Prostate gland (tissue), 2 donors: ENCODE results near the gene SSH2. TPM values are rescaled to one million over a fixed set of nuclear protein-coding genes. Genes with fewer than 3 reads are reported as not detected.

ENCODE experiments used
- DNase-seq: peaks from one replicate; pipeline ENCODE4 v3.0.0-alpha.2; 2019; ENCODE audit warnings: low spot score
- H3K27ac ChIP-seq, 2 donors: fragments of 200-600 bp; sonication (generic); 2 replicates each; pipeline ENCODE4 v1.5.1; 2017 to 2019
- H3K27me3 ChIP-seq: fragments of 200-600 bp; sonication (generic); replicated peaks from 2 replicates; pipeline ENCODE4 v1.5.1; 2019; ENCODE audit not compliant: insufficient read depth
- H3K36me3 ChIP-seq, 2 donors: fragments of 200-600 bp; sonication (generic); 1 replicate in 1 of 2; 2 replicates in 1 of 2; pipeline versions ENCODE4 v1.5.1 to v1.8.1; 2017 to 2019
- H3K4me1 ChIP-seq: fragments of 200-600 bp; sonication (generic); replicated peaks from 2 replicates; pipeline ENCODE4 v1.5.1; 2019
- H3K4me3 ChIP-seq, 2 donors: fragments of 200-600 bp; sonication (generic); 2 replicates each; pipeline ENCODE4 v1.5.1; 2017 to 2019
- H3K9me3 ChIP-seq: fragments of 200-600 bp; sonication (generic); 2 replicates; pipeline ENCODE4 v1.5.1; 2017
- POLR2A ChIP-seq: fragments of 450-650 bp; IDR thresholded peaks from one replicate; pipeline ENCODE4 v1.6.1; 2016; ENCODE audit warnings: antibody characterized with exemption, mild to moderate bottlenecking
- POLR2AphosphoS5 ChIP-seq: sonication (generic); formaldehyde crosslinking; IDR thresholded peaks from one replicate; pipeline ENCODE4 v1.6.1; 2017; ENCODE audit warnings: antibody characterized with exemption
- WGBS: methylation state at CpG from one replicate; pipeline ENCODE4 v1.1.5; 2018; 5-methylcytosine and 5-hydroxymethylcytosine counted together
- intact Hi-C: fragments of 100-400 bp; cut with DNase I; formaldehyde crosslinking; loops from one replicate; pipeline ENCODE4 v1.14.2; 2022
- total RNA-seq, 2 donors: library from RNA; depleted of rRNA; stranded (reverse); fragments of >200 nt; gene quantifications; one replicate each; pipeline ENCODE4 v1.1.0, GENCODE V29; 2016
- TF ChIP-seq, protein P1 (sequence below), 4 experiments: fragments of 200-600 bp in 2 of 4; fragments of 450-650 bp in 2 of 4; sonication (generic) in 2 of 4; IDR thresholded peaks; 1 replicate in 3 of 4; 2 replicates in 1 of 4; pipeline ENCODE4 v1.5.1; 2016 to 2019; ENCODE audit warnings: antibody characterized with exemption in 4 of 4, mild to moderate bottlenecking in 2 of 4, moderate library complexity in 2 of 4

The SSH2 gene
- total RNA-seq, 2 donors from 2014 or later, result 10.1 to 27.5 TPM

DNA sequence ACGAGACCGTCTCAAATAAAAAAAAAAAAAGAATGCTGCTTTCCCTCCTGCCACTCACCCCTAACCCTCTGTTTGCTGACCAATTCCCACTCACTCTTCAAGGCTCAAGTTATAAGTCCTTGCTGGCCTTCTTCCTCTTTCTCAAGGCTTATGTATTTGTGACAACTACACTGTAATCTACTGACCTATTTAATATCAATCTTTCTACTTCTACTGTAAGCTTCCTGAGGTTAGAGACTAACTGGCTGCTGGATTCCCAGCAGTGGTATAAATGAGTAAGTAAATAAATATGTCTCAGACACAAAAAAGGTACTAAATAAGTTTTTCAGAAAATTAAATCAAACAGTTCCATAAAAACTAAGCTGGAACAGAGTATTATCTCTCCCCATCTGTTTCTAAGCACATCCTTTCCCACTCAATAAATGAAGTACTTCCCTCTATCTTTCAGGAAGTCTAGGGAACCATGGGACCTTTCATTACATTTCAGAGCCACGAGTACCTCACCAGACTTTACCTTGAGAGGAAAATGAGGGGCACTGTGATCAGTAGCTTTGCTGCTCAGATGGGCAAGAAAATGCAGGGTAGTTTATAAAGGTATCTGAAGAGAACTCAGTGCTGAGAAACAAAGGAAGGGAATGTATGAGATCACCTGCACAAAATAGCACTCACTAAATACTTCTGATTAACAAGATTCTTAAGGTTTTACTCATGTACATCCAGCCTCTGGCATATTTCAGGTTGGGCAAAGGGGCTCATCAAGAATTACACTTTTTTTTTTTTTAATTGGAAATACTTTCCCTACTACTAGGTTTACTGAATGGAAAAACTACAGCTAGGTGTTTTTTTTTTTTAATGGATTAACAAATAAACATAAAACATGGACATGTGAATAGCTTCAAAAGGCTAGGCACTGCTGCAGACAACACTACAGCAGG, 10.8 kb downstream of the SSH2 start:
- no peaks in the 10 kb centered on the region for H3K27me3 ChIP-seq
- no peaks in the 10 kb centered on the region for H3K36me3 ChIP-seq
- TF ChIP-seq, protein P1, sequence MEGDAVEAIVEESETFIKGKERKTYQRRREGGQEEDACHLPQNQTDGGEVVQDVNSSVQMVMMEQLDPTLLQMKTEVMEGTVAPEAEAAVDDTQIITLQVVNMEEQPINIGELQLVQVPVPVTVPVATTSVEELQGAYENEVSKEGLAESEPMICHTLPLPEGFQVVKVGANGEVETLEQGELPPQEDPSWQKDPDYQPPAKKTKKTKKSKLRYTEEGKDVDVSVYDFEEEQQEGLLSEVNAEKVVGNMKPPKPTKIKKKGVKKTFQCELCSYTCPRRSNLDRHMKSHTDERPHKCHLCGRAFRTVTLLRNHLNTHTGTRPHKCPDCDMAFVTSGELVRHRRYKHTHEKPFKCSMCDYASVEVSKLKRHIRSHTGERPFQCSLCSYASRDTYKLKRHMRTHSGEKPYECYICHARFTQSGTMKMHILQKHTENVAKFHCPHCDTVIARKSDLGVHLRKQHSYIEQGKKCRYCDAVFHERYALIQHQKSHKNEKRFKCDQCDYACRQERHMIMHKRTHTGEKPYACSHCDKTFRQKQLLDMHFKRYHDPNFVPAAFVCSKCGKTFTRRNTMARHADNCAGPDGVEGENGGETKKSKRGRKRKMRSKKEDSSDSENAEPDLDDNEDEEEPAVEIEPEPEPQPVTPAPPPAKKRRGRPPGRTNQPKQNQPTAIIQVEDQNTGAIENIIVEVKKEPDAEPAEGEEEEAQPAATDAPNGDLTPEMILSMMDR (IDR thresholded peaks at IDR 0.05), result no peak
- no peak overlapping the region for H3K27ac ChIP-seq
- H3K4me3 ChIP-seq, result no peak overlapping the region
- H3K9me3 ChIP-seq, result no peaks in the 10 kb centered on the region
- DNase-seq, result no peak
- no peaks in the 10 kb centered on the region for H3K4me1 ChIP-seq
- intact Hi-C loops, result no loop called here
- WGBS, result 66% methylated on average over 3 of the region's 3 CpGs

DNA sequence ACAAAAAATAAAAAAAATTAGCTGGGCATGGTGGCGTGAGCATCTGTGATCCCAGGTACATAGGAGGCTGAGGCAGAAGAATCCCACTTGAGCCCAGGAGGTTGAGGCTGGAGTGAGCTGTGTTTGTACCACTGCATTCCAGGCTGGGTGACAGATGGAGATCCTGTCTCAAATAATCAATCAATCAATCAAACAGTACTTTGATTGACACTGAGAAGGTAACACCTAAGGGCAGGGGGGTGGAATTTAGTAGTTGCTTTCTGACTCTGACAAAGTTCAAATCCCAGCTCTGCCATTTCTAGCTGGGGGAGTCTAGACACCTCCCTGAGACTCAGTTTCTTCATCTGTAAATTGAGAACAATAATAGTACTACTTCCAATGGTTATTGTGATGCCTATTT, 12.0 kb downstream of the SSH2 start:
- intact Hi-C loops, result no loop called here
- no peak overlapping the region for H3K4me3 ChIP-seq
- H3K36me3 ChIP-seq, result no peaks in the 10 kb centered on the region
- H3K27me3 ChIP-seq, result no peaks in the 10 kb centered on the region
- 100% methylated on average over 1 of the region's 1 CpG for WGBS
- no peaks in the 10 kb centered on the region for H3K9me3 ChIP-seq
- no peak overlapping the region for H3K27ac ChIP-seq
- no peak for TF ChIP-seq POLR2A
- TF ChIP-seq, protein P1 (IDR thresholded peaks at IDR 0.05), result no peak
- TF ChIP-seq POLR2AphosphoS5, result no peak
- H3K4me1 ChIP-seq, result no peaks in the 10 kb centered on the region
- DNase-seq, result no peak

GRCh38 chr17:29914819-29915537, 15.1 kb downstream of the SSH2 start:
- Histone ChIP-seq H3K27ac (no peak overlapping the region), H3K27me3 (no peaks in the 10 kb centered on the region), H3K4me3 (no peak overlapping the region), H3K36me3 (no peaks in the 10 kb centered on the region), H3K4me1 (no peaks in the 10 kb centered on the region), H3K9me3 (no peaks in the 10 kb centered on the region)
- no peak for DNase-seq
- 63% methylated on average over 2 of the region's 2 CpGs for WGBS
- intact Hi-C loops, result no loop called here
- TF ChIP-seq POLR2A (no peak), POLR2AphosphoS5 (no peak)
- TF ChIP-seq, protein P1 (IDR thresholded peaks at IDR 0.05), result no peak

DNA sequence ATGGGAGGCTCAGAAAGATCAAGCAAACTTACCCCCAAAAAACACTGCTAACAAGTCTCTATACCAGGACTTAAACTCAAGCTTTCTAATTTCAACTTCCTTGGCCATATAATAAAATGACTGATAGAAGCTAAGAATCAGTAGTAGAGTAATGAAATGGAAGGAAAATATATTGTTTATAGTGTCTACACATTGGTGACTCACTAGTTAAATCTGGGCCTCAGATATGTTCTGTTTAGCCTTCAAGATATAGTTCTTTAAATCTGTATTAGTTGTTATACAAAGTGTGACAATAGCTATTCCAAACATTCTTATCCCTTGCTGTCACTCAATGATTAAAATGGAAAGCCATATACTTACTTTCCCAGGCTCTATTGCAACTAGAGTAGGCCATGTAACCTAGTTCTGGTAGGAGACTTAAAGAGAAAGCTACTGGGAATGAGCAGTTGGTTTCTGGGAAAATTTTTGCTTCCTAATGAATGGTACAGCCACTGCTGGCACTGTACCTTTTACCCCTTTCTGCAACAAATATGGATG, 18.3 kb downstream of the SSH2 start:
- DNase-seq, result no peak
- no peak overlapping the region for H3K4me3 ChIP-seq
- H3K36me3 ChIP-seq, result no peaks in the 10 kb centered on the region
- H3K4me1 ChIP-seq, result no peaks in the 10 kb centered on the region
- no peaks in the 10 kb centered on the region for H3K9me3 ChIP-seq
- TF ChIP-seq POLR2AphosphoS5, result no peak
- no peak for TF ChIP-seq POLR2A
- TF ChIP-seq, protein P1 (IDR thresholded peaks at IDR 0.05), result no peak
- H3K27ac ChIP-seq, result no peak overlapping the region
- intact Hi-C loops, result no loop called here
- H3K27me3 ChIP-seq, result no peaks in the 10 kb centered on the region
